T-helper 2 cell treated with Interferon-gamma antibody and Interleukin-4, amounts not matched to agents 100 ng/mL and 5 ng/mL, for 36 hours (primary cell): Measurements from ENCODE around the gene MT1F. TPM values are rescaled to one million over a fixed set of nuclear protein-coding genes. Genes with fewer than 3 reads are reported as not detected.
"Not testable (repeated sequence)": the region's sequence is repeated elsewhere in the genome, so short reads cannot be mapped to it uniquely, and the experiment has no call there.

Source experiments
- intact Hi-C: fragments of 100-400 bp; cut with micrococcal nuclease; formaldehyde crosslinking; loops from one replicate; pipeline ENCODE4 v1.15.1; 2023
- total RNA-seq: library from RNA; stranded (reverse); gene quantifications from 2 replicates; pipeline ENCODE4 v1.2.3, GENCODE V29; 2022

The MT1F gene
- 18.5 and 24.1 TPM in 2 replicates for total RNA-seq

DNA sequence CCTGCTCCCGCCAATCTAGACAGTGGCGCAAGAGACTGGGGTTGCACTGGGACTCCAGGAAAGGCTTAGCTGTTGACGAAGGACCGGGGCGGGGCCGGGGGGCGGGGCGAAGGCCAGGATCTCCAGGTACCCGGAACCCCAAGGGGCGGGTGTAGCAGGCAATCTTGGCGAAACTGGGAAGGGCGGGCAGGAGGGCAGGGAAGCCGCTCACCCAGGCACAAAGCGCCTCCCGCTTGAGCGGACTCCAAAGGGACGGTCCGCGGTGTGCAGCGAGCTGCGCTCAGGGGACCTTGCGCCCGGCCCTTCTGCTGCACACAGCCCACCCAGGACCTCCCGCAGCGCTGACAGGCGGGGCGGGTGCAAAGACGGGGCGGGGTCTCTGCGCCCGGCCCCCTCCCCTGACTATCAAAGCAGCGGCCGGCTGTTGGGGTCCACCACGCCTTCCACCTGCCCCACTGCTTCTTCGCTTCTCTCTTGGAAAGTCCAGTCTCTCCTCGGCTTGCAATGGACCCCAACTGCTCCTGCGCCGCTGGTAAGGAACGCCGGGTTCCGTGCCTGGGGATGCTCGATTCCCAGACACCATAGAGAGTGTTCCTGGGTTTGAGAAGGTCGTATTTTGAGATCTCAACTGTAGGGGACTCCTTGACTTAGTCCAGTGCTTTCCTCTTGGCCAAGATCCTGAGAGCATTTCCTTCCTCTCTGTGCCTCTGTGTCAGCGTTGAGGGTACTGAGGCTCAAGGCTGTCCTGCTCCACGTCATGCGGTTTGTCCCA, at the start of gene MT1F:
TSS of gene MT1F (plus strand) at position 405 of the 772 bp plus-strand sequence. CDS start at position 505, 100 bp downstream.
- intact Hi-C loops = loop anchor here (2.0 kb wide), 3 partner anchors 15 to 45 kb away; partner anchors contain the start of gene MT1X

GRCh38 chr16:56608043-56608875, 49.5 kb upstream of the MT1F start, which contains the start of gene MT2A:
MT2A (plus strand) TSS chr16:56608584; CDS start chr16:56608656, 72 bp downstream.
- intact Hi-C loops = loop anchor here (1.0 to 2.0 kb wide), 5 partner anchors 9 to 324 kb away; partner anchors contain the start of genes HERPUD1, MT1E, MT1X and NUDT21

DNA sequence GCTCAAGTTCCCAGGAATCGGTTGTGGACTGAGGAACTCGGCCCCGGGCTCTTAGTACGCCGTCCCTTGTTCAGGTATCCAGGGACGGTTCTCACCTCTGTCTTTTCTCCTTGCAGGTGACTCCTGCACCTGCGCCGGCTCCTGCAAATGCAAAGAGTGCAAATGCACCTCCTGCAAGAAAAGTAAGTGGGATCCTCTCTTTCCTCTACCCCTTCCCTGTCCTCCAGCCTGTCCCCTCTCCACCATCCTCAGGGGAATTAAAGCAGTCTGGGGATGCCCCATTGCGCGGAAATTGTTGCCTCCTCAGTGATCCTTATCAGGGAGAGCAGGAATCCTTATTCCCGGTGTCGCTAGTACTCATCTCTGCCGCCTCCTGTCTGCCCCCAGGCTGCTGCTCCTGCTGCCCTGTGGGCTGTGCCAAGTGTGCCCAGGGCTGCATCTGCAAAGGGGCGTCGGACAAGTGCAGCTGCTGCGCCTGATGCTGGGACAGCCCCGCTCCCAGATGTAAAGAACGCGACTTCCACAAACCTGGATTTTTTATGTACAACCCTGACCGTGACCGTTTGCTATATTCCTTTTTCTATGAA, 48.8 kb upstream of the MT1F start:
- intact Hi-C loops = loop anchor here (1.0 to 2.0 kb wide), 5 partner anchors 8 to 323 kb away; partner anchors contain the start of genes HERPUD1, MT1E, MT1X and NUDT21

DNA sequence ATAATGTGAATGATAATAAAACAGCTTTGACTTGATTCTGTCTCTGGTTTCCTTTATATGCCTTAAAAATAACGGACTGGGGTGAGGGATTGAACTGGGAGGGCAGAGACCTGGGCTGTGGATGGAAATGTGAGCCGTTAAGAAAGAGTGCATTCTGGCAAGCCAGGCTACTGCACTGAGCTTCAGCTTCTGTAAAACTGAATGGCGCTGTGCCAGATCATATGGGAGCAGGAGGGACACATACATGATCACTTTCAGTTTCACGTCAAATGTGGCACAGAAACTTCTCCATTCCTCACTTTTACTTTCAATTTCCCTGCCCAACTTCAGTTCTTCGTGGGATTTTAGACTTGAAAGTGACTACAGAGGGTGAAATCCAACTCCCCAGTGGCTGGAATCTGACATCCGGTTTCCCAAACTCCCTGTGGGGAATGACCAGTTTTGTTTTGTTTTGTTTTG, 48.3 kb upstream of the MT1F start:
- intact Hi-C loops = loop anchor here (2.0 kb wide), 1 partner anchor 159 kb away; the partner anchor contains the start of genes NUDT21 and OGFOD1

DNA sequence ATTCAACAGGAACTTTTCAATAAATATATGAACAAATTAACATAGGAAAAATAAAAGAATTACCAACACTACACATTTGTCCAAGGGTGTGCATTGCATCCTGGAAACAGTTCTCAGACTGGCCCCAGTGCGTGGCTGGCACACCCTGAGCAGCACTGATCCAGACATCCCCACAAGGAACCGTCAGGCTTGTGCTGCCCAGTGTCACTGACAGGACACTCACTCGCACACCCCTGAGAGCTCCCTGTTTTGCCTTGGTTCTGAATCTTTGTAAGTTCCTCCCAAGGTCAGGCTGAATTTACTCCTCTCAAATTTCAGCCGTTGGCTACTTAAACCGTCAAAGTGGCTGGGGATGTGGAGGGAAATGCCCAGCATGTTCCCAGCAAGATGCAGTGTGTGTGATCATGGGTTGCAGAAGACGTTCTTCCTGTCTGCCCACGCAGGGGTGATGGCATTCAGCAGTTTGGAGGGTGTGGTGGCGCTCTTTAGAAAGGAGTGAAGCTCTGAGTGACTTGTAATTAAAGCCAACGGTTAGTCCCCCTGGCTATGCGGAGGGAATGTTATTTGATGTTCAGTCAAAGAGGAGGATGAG, 47.6 kb upstream of the MT1F start:
- intact Hi-C loops = loop anchor here (2.0 kb wide), 1 partner anchor 33 kb away; no protein-coding TSS in a partner anchor

GRCh38 chr16:56610609-56611111, 47.1 kb upstream of the MT1F start:
- intact Hi-C loops = loop anchor here (2.0 kb wide), 1 partner anchor 32 kb away; no protein-coding TSS in a partner anchor

GRCh38 chr16:56611281-56611833, 46.4 kb upstream of the MT1F start:
- intact Hi-C loops = loop anchor here (2.0 kb wide), 1 partner anchor 31 kb away; no protein-coding TSS in a partner anchor

DNA sequence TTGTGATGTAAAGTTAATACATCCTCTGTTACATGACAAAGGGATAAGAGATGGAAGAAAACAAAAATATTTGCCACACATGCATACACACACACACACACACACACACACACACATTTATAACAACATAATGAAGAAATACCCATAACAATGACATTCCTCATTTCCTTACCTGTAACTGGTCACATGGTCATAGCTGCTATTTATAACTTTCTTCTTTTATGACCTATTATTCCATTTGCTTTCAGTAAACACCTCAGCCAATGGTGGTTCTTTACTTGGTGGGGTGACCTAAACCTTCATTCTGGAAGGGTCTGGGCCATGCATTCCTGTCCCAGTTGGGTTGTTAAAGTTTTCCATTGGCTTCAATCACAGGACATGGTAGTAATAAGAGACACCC, 44.1 kb upstream of the MT1F start:
- intact Hi-C loops = no loop called here

GRCh38 chr16:56614549-56614991, 43.2 kb upstream of the MT1F start:
- intact Hi-C loops = no loop called here

DNA sequence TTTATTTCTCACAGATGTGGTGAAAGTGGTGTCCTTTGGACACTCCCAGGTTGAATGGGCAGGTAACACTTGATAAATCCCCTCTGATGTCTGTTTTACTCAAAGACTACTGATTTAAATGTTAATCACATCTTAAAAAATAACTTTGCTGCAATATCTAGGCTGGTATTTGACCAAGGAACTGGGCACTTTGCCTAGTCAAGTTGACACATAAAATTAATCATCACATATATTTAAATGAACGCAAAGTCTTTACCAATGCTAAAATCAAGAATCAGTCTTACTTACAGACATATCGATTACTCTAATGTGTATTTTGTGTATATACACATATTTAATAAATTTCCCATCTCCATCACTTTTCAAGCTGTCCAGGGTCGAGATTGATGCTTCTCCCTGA, 42.4 kb upstream of the MT1F start:
- intact Hi-C loops = no loop called here

DNA sequence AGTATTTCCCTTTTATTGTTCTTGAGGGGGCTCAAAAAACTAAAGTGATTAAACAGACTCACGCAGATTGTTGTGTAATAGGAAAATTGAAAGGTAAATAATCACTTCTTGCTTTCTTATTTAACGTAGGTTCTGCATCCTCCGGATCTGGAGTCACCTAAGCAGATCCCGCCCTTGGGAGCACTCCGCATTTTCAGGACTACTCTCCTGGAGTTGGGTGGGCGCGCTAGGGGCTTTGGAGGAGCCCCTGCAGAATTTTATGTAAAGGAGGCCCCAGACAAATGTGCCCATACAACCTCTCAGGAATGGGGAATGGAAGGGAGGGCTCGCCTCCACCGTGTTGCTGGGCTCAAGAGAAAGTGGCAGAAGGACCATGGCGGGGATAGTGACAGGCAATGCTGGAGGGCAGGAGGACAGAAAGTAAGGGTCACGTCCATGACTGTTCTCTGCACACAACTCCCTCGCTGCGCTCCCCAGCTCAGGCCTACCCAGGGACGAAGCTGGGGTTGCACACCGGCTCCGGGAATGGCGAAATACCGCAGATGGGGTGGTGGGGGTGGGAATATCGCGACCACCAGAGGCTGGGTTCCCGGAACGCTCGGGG, 41.0 kb upstream of the MT1F start:
- intact Hi-C loops = loop anchor here (1.0 to 2.0 kb wide), 2 partner anchors 8 to 22 kb away; partner anchors contain the start of genes MT1A and MT2A

DNA sequence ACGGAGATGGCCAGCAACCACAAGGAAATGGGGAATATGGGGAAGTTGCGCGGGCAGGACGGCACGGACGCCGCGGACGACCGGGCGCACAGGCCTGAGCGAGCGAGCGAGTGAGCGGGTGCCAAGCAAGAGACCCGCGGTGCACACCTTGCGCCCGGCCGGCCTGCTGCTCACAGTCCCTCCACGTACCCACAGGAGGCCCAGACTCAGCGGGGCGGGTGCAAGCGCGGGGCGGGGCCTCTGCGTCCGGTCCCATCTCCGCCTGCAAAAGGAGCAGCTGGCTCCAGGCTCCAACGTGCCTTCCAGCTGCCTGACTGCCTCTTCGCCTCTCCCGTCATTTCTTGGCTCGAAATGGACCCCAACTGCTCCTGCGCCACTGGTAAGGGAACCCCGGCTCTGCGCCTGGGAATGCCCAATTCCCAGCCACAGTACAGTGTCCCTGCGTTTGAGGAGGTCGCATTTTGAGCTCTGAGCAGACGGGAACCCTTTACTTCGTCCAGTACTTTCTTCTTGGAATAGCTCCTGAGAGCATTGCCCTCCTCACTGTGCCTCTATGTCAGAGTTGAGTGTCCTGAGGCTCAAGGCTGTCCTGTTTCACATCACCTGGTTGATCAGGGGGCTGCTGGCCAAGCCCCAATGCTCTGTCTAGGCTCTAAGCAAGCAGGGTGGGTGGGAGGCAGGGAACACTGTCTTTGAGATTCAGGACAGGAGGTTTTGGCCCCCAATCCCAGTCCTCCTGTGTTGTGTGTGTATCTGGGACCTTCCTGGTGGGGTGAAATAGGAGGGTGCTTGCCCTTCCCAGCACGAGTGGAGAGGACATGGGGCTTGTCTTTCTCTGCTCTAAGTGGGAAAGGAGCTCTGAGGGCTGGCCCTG, 40.3 kb upstream of the MT1F start:
- intact Hi-C loops = loop anchor here (1.0 to 2.0 kb wide), 2 partner anchors 9 to 21 kb away; partner anchors contain the start of genes MT1A and MT2A

GRCh38 chr16:56618138-56618537, 39.6 kb upstream of the MT1F start:
- intact Hi-C loops = no loop called here

DNA sequence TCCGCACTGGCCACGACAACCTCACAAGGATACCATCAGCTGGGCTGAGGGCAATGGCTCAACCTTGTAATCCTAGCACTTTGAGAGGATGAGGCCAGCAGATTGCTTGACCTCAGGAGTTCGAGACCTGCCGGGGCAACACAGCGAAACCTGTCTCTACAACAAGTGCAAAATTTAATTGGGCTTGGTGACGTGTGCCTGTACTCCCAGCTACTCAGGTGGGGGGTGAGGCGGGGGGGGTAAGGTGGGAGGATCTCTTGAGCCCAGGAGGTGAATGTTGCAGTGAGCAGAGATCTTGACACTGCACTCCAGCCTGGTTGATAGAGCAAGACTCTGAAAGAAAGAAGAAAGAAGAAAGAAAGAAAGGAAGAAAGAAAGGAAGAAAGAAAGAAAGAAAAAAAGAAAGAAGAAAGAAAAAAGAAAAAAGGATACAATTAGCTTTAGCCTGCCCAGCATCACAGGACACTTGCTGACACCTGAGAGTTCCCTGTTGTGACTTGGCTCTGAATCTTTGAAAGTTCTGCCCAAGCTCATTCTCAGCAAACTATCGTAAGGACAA, 37.3 kb upstream of the MT1F start:
- intact Hi-C loops = no loop called here

DNA sequence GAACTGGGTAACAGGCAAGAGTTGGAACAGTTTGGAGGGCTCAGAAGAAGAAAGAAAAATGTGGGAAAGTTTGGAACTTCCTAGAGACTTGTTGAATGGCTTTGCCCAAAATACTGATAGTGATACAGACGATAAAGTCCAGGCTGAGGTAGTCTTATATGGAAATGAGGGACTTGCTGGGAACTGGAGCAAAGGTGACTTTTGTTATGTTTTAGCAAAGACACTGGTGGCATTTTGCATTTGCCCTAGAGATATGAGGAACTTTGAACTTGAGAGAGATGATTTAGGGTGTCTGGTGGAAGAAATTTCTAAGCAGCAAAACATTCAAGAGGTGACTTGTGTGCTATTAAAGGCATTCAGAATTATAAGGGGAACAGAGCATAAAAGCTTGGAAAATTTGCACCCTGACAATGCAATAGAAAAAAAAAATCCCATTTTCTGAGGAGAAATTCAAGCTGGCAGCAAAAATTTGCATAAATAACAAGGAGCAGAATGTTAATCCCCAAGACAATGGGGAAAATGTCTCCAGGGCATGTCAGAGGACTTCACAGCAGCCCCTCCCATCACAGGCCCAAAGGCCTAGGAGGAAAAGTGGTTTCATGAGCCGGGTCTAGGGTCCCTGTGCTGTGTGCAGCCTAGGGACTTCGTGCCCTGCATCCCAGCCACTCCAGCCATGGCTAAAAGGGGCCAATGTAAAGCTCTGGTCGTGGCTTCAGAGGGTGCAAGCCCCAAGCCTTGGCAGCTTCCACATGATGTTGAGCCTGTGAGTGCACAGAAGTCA, 35.9 kb upstream of the MT1F start:
- intact Hi-C loops = not testable (repeated sequence)

GRCh38 chr16:56623184-56623583, 34.6 kb upstream of the MT1F start:
- intact Hi-C loops = not testable (repeated sequence)

DNA sequence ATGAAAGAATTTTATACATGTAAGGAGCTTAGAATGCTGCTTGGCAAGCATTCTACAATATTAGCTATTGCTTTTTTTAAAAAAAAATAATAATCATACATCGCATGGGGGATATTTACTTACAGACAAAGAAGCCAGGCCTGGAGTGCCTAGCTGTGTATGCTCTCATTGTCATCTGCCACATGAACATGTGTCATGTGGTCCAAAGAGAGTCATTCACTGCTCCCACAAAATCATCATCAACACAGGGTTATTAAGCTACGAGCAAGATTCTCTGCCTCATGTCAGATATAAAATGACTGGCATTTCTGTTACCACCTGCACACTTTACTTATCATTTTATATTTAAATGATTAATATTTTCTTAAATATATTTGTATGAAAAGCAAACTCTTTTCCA, 34.1 kb upstream of the MT1F start:
- intact Hi-C loops = loop anchor here (2.0 kb wide), 1 partner anchor 19 kb away; no protein-coding TSS in a partner anchor
